Measurements from ENCODE around the gene ZCCHC8.

- TF ChIP-seq SUZ12 (IDR thresholded peaks at IDR 0.05) (no peak), BHLHE40 (IDR thresholded peaks at IDR 0.05; ENCODE audit: borderline replicate concordance) (no peak), SP1 (IDR thresholded peaks at IDR 0.05) (no peak), CTBP1 (IDR thresholded peaks at IDR 0.05; ENCODE audit: borderline replicate concordance) (no peak), TARDBP (IDR thresholded peaks at IDR 0.05) (no peak), L3MBTL2 (conservative IDR thresholded peaks at IDR 0.05) (no peak), FOXK2 (IDR thresholded peaks at IDR 0.05) (no peak), HDGF (IDR thresholded peaks at IDR 0.05; ENCODE audit: borderline replicate concordance) (no peak), NFRKB (IDR thresholded peaks at IDR 0.05) (no peak), LEF1 (IDR thresholded peaks at IDR 0.05; ENCODE audit: borderline replicate concordance) (no peak)
- TF ChIP-seq, protein P1, sequence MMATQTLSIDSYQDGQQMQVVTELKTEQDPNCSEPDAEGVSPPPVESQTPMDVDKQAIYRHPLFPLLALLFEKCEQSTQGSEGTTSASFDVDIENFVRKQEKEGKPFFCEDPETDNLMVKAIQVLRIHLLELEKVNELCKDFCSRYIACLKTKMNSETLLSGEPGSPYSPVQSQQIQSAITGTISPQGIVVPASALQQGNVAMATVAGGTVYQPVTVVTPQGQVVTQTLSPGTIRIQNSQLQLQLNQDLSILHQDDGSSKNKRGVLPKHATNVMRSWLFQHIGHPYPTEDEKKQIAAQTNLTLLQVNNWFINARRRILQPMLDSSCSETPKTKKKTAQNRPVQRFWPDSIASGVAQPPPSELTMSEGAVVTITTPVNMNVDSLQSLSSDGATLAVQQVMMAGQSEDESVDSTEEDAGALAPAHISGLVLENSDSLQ (IDR thresholded peaks at IDR 0.05) = no peak
These were observed 45.1 kb upstream of the ZCCHC8 start for GRCh38 chr12:122545855-122546254.

All from HEK293T (cell line).